ENCODE data around the gene RHOBTB3.
A peak's percentile ranks its signal among the peaks of the same experiment; 100 is the strongest.

RHOBTB3 gene, protein sequence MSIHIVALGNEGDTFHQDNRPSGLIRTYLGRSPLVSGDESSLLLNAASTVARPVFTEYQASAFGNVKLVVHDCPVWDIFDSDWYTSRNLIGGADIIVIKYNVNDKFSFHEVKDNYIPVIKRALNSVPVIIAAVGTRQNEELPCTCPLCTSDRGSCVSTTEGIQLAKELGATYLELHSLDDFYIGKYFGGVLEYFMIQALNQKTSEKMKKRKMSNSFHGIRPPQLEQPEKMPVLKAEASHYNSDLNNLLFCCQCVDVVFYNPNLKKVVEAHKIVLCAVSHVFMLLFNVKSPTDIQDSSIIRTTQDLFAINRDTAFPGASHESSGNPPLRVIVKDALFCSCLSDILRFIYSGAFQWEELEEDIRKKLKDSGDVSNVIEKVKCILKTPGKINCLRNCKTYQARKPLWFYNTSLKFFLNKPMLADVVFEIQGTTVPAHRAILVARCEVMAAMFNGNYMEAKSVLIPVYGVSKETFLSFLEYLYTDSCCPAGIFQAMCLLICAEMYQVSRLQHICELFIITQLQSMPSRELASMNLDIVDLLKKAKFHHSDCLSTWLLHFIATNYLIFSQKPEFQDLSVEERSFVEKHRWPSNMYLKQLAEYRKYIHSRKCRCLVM

DNA sequence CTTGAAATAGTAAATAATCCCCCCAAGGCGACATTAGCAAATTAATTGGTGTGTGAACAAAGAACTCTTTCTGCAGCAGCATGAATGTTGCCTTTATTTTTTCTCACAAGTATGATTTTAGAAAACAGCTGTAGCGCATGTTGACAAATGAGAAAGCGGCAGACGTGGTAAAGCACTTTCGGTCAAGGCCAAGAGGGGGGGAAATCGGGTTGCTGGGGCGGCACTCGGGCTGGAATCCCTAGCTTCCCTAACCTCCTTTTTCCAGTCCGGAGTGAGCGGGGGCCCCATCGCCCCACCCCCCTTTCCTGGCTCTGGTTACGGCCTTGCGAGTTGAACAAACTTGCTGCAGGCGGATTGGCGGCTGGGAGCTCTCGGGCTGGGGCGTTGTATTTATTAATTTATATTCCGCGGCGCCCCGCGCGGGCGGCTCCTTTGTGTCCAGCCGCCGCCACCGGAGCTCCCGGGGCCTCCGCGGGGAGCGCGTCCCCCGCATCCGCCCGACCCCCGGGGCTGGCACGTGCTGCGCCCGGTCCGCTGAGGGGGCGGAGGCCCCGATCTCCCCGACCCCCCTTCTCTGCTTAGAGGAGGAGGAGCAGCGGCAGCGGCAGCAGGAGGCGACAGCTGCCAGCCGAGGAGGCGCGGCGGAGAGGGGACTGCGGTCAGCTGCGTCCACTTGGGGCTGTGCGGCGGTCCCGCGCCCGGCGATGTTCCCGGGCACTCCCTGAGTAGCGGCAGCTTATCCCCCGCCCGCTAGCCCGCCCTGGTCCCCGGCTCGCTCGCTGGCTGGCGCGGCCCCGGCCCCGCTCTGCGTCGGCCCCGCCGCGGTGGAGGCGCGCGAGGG is at the start of gene RHOBTB3:
RHOBTB3 (plus strand) TSS at position 607 of the 841 bp plus-strand sequence. CDS start 347 bp downstream, outside the sequence.
- DNase-seq (ENCODE audit: low read depth, low spot score), result peak; percentile 95
- H3K4me3 ChIP-seq (ENCODE audit: low read depth, low read length), result peak within 1 kb of the TSS; percentile 90
- in situ Hi-C loops (cut with HindIII; ENCODE audit: low sequenced_read_pairs), result no loop called here
- no peak for TF ChIP-seq CTCF (IDR thresholded peaks at IDR 0.05; ENCODE audit: low read depth, low read length)

GRCh38 chr5:95682891-95683290 is 48.2 kb upstream of the RHOBTB3 start, which contains the start of gene SPATA9:
Gene SPATA9 (minus strand): TSS chr5:95682991. CDS start chr5:95682854, 137 bp downstream.
- no peak within 1 kb of the TSS for H3K4me3 ChIP-seq (ENCODE audit: low read depth, low read length)
- in situ Hi-C loops (cut with HindIII; ENCODE audit: low sequenced_read_pairs), result no loop called here

DNA sequence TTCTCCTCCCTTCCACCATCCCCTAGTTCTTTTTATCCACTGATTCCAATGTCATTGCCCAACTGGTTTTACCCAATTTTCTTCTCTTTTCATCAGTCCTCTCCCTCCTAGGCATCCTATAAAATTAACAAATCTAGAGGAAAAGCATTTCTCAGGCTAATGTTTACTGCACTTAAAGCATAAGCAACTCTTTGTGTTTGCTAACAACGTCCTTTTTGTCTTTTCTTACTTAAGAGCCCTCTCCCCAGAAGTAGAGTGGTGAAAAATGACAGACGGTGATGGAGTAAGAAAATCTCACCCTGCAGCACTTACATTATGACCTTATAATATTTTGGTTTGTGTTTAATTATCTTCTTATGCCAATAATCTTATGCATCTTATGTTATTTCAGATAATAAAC is 46.8 kb upstream of the RHOBTB3 start:
- H3K4me3 ChIP-seq (ENCODE audit: low read depth, low read length), result no peak overlapping the region
- no peak for TF ChIP-seq CTCF (IDR thresholded peaks at IDR 0.05; ENCODE audit: low read depth, low read length)
- no peak for DNase-seq (ENCODE audit: low read depth, low spot score)
- in situ Hi-C loops (cut with HindIII; ENCODE audit: low sequenced_read_pairs), result no loop called here

More at GRCh38 chr5:95682891-95683290, 48.2 kb upstream of the RHOBTB3 start, which contains the start of gene SPATA9:
- no peak for TF ChIP-seq CTCF (IDR thresholded peaks at IDR 0.05; ENCODE audit: low read depth, low read length)
- DNase-seq (ENCODE audit: low read depth, low spot score), result no peak

DNA sequence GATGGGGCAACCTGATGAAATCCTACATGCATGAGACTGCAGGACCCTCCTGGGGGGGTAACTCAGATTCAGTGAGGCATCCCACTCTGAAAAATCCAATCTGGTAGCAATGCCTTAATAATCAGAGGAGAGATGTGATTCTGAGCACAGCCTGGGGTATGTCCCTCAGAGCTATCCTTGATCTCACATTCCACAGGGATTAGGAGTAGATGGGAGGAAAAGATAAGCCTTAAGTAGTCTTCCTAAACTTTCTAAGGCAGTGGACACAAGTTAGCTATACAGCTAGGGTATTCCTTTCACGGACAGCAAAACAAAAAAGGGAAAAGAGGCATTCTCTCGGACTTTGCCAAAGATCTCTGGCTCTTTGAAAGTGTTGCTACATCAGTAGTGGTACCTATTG is 44.5 kb upstream of the RHOBTB3 start:
- no peak for DNase-seq (ENCODE audit: low read depth, low spot score)
- in situ Hi-C loops (cut with HindIII; ENCODE audit: low sequenced_read_pairs), result no loop called here
- H3K4me3 ChIP-seq (ENCODE audit: low read depth, low read length), result no peak overlapping the region
- TF ChIP-seq CTCF (IDR thresholded peaks at IDR 0.05; ENCODE audit: low read depth, low read length), result no peak

DNA sequence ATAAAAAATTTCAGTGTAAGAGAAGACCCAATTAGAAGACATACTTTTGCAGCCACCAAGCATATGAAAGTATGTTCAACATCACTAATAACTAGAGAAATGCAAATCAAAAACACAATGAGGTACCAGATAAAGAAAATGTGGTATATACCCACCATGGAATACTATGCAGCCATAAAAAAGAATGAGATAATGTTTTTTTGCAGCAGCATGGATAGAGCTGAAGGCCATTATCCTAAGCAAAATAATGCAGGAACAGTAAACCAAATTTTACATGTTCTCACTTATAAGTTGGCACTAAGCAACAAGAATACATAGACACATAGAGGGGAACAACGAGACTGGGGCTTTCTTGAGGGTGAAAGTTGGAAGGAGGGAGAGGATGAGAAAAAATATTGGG is 41.5 kb upstream of the RHOBTB3 start:
- in situ Hi-C loops (cut with HindIII; ENCODE audit: low sequenced_read_pairs), result no loop called here
- DNase-seq (ENCODE audit: low read depth, low spot score), result no peak
- no peak overlapping the region for H3K4me3 ChIP-seq (ENCODE audit: low read depth, low read length)
- no peak for TF ChIP-seq CTCF (IDR thresholded peaks at IDR 0.05; ENCODE audit: low read depth, low read length)

GRCh38 chr5:95690333-95690732 is 40.8 kb upstream of the RHOBTB3 start:
- no peak for TF ChIP-seq CTCF (IDR thresholded peaks at IDR 0.05; ENCODE audit: low read depth, low read length)
- H3K4me3 ChIP-seq (ENCODE audit: low read depth, low read length), result no peak overlapping the region
- in situ Hi-C loops (cut with HindIII; ENCODE audit: low sequenced_read_pairs), result no loop called here
- no peak for DNase-seq (ENCODE audit: low read depth, low spot score)

Measured in astrocyte of the spinal cord (primary cell).